ENCODE results near the gene PLIN5. TPM values are rescaled to one million over a fixed set of nuclear protein-coding genes. Genes with fewer than 3 reads are reported as not detected.
A peak's percentile ranks its signal among the peaks of the same experiment; 100 is the strongest.

PLIN5 gene
- total and polyA plus RNA-seq, 2 donors (not counting 1 experiment from before 2014, with no cell fraction given), result not detected

GRCh38 chr19:4578552-4579248 is 43.7 kb upstream of the PLIN5 start:
- Histone ChIP-seq H3K9me3 (ENCODE audit: control insufficient read depth, insufficient read depth, low read depth, low read length) (no peaks in the 10 kb centered on the region), H3K27ac (ENCODE audit: insufficient read depth, low read length) (no peak overlapping the region), H2AFZ (ENCODE audit: low read length) (no peak overlapping the region), H4K20me1 (ENCODE audit: control insufficient read depth, extremely low read depth, insufficient read depth, low read length) (no peaks in the 10 kb centered on the region), H3K4me2 (ENCODE audit: extremely low read depth, insufficient read depth, low read length) (no peak overlapping the region), H3K4me1 (ENCODE audit: control insufficient read depth, extremely low read depth, insufficient read depth, low read length) (peaks cover 9% of the 10 kb centered on the region), H3K27me3 (ENCODE audit: control insufficient read depth, insufficient read depth, low read length) (peaks cover 29% of the 10 kb centered on the region), H3K4me3 (replicated peaks in 1 of 4; ENCODE audit: control extremely low read depth in 1 of 4, insufficient read depth in 1 of 4, low read depth in 3 of 4, low read length in 4 of 4) (no peak overlapping the region), H3K9ac (ENCODE audit: insufficient read depth, low read length) (no peak overlapping the region), H3K36me3 (ENCODE audit: control insufficient read depth, insufficient read depth, low read length) (no peaks in the 10 kb centered on the region), H3K79me2 (ENCODE audit: control insufficient read depth, insufficient read depth, low read length) (no peaks in the 10 kb centered on the region)
- TF ChIP-seq CTCF (conservative IDR thresholded peaks at IDR 0.05 in 1 of 2, IDR thresholded peaks at IDR 0.05 in 1 of 2; ENCODE audit: low read depth in 1 of 2, low read length in 2 of 2) (no peak), EZH2 (IDR thresholded peaks at IDR 0.05; ENCODE audit: low read length, missing control alignments) (no peak)
- no peak for DNase-seq (ENCODE audit: low read depth in 2 of 2)

DNA sequence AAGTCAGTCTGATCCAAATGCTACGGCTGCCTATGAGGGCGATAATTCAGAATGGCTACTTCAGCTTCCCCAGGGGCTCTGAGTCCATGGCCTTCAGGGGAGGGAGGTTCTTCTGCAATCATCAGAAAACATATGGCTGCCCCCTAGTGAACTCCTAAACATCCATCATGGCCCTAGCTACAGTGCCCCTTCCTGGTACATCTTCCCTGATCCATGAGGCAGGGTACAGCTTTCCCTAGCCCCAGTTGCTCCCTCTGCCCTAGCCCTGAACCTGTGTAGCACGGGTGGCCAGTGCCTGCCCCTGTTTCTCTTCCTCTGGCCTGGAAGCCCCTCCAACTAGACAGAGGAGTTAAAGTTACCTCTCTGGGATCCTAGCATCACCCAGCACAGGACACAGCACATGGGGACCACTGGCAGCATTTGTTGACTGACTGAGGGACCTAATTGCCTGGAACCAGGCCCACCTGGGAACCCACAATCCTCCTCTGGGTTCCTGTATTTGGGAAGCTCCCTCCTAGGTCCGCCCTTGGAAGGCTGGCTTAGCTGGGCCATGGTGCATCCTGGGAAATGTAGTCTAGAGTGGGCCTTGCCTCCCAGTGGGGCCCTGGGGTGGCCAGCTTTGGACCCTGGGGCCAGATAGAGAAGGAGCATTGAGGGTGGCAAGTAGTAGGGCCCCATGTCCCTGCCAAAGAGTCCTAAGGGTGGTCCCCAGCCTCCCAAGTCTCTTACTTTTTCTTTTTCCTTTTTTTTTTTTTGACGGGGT is 42.2 kb upstream of the PLIN5 start:
- H3K79me2 ChIP-seq (ENCODE audit: control insufficient read depth, insufficient read depth, low read length), result no peaks in the 10 kb centered on the region
- TF ChIP-seq CTCF (conservative IDR thresholded peaks at IDR 0.05 in 1 of 2, IDR thresholded peaks at IDR 0.05 in 1 of 2; ENCODE audit: low read depth in 1 of 2, low read length in 2 of 2), result no peak
- no peak for TF ChIP-seq EZH2 (IDR thresholded peaks at IDR 0.05; ENCODE audit: low read length, missing control alignments)
- peaks cover 25% of the 10 kb centered on the region for H3K27me3 ChIP-seq (ENCODE audit: control insufficient read depth, insufficient read depth, low read length)
- no peaks in the 10 kb centered on the region for H3K36me3 ChIP-seq (ENCODE audit: control insufficient read depth, insufficient read depth, low read length)
- H2AFZ ChIP-seq (ENCODE audit: low read length), result no peak overlapping the region
- peaks cover 9% of the 10 kb centered on the region for H3K4me1 ChIP-seq (ENCODE audit: control insufficient read depth, extremely low read depth, insufficient read depth, low read length)
- H3K4me2 ChIP-seq (ENCODE audit: extremely low read depth, insufficient read depth, low read length), result no peak overlapping the region
- H4K20me1 ChIP-seq (ENCODE audit: control insufficient read depth, extremely low read depth, insufficient read depth, low read length), result no peaks in the 10 kb centered on the region
- H3K9ac ChIP-seq (ENCODE audit: insufficient read depth, low read length), result no peak overlapping the region
- DNase-seq (ENCODE audit: low read depth in 2 of 2), result no peak
- no peak overlapping the region for H3K4me3 ChIP-seq (replicated peaks in 1 of 4; ENCODE audit: control extremely low read depth in 1 of 4, insufficient read depth in 1 of 4, low read depth in 3 of 4, low read length in 4 of 4)
- H3K27ac ChIP-seq (ENCODE audit: insufficient read depth, low read length), result no peak overlapping the region
- no peaks in the 10 kb centered on the region for H3K9me3 ChIP-seq (ENCODE audit: control insufficient read depth, insufficient read depth, low read depth, low read length)

DNA sequence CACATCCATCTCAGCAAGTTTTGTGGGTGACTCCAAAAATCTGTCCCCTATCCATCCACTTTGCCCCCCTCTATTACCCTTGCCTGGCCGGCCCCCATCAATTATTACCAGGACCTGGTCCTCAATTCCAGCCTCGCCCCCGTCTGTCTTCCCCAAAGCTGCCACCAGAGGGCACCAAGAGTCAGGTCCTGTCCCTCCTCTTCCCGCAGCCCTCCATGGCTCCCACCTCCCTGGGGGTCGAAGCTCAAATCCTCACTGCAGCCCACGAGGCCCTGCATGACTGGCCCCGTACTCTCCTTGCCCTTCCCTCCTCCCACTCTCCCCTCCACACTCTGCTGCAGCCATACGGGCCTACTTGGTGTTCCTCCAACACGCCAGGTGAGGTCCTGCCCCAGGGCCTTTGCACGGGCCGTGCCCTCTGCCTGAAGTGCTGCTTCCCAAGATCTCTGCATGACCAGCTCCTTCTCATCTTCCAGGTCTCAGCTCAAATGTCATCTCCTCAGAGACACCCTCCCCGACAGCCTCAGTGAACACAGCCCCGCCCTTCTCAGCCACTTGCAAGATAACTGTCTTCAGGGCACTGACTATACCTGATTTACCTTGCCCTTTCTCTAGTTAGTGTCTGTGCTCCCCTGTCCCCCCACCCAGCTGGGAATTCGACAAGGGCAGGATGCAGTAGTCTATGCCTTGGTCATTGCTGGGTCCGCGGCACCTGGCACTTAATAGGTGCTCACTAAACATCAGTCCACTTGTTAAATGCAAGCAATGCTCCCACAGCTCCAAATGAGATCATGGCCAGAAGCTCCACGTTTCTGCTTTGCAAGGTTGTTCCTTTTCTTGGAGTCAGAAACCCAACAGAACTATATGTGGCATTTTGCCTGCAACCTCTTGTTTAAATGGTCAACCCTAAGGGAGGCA is 41.3 kb upstream of the PLIN5 start:
- no peak overlapping the region for H3K9ac ChIP-seq (ENCODE audit: insufficient read depth, low read length)
- peak; percentile 62 to 71 for TF ChIP-seq CTCF (conservative IDR thresholded peaks at IDR 0.05 in 1 of 2, IDR thresholded peaks at IDR 0.05 in 1 of 2; ENCODE audit: low read depth in 1 of 2, low read length in 2 of 2)
- TF ChIP-seq EZH2 (IDR thresholded peaks at IDR 0.05; ENCODE audit: low read length, missing control alignments), result no peak
- H3K4me2 ChIP-seq (ENCODE audit: extremely low read depth, insufficient read depth, low read length), result no peak overlapping the region

More for the DNA sequence above, 41.3 kb upstream of the PLIN5 start:
- Histone ChIP-seq H3K4me1 (ENCODE audit: control insufficient read depth, extremely low read depth, insufficient read depth, low read length) (peaks cover 9% of the 10 kb centered on the region), H3K79me2 (ENCODE audit: control insufficient read depth, insufficient read depth, low read length) (no peaks in the 10 kb centered on the region), H3K27me3 (ENCODE audit: control insufficient read depth, insufficient read depth, low read length) (peaks cover 21% of the 10 kb centered on the region), H2AFZ (ENCODE audit: low read length) (no peak overlapping the region), H4K20me1 (ENCODE audit: control insufficient read depth, extremely low read depth, insufficient read depth, low read length) (no peaks in the 10 kb centered on the region), H3K36me3 (ENCODE audit: control insufficient read depth, insufficient read depth, low read length) (no peaks in the 10 kb centered on the region), H3K27ac (ENCODE audit: insufficient read depth, low read length) (peak overlapping the region; percentile 54), H3K9me3 (ENCODE audit: control insufficient read depth, insufficient read depth, low read depth, low read length) (no peaks in the 10 kb centered on the region), H3K4me3 (replicated peaks in 1 of 4; ENCODE audit: control extremely low read depth in 1 of 4, insufficient read depth in 1 of 4, low read depth in 3 of 4, low read length in 4 of 4) (no peak overlapping the region)
- DNase-seq (ENCODE audit: low read depth in 2 of 2), result peak; percentile 29 to 52
